SK-N-SH (cell line): ENCODE data around the gene SFMBT2. TPM values are rescaled to one million over a fixed set of nuclear protein-coding genes. Genes with fewer than 3 reads are reported as not detected.

ENCODE experiments used
- CTCF ChIA-PET: fragments of 300-600, 350-600 bp; formaldehyde crosslinking; extraction: SDS; loops from one replicate; lab custom pipeline; 2021; lab: Yijun Ruan, JAX
- POLR2A ChIA-PET: fragments of 350-600 bp; sonication (Branson Sonifier 250); formaldehyde crosslinking; extraction: SDS; loops from one replicate; lab custom pipeline; 2020; ENCODE audit warnings: antibody characterized with exemption, inconsistent platforms; lab: Yijun Ruan, JAX
- DNase-seq: peaks from one replicate; pipeline ENCODE4 v3.0.0; 2012
- H2AFZ ChIP-seq: fragments of 200-600 bp; sonication (generic); 2 replicates; pipeline ENCODE4 v1.8.1; 2016; ENCODE audit warnings: antibody characterized with exemption, mild to moderate bottlenecking, low read depth
- H3F3A ChIP-seq: fragments of 200-600 bp; sonication (generic); replicated peaks from 2 replicates; pipeline ENCODE3; 2016; ENCODE audit warnings: antibody characterized with exemption, mild to moderate bottlenecking; ENCODE audit not compliant: insufficient read depth
- H3K27ac ChIP-seq, 2 experiments: fragments of 200-500 bp in 1 of 2; fragments of 200-600 bp in 1 of 2; sonication (Bioruptor generic) in 1 of 2; sonication (generic), shearing (Covaris generic) in 1 of 2; 2 replicates each; pipeline versions ENCODE4 v1.5.1 to v1.6.1; 2014 to 2016; ENCODE audit warnings: low read depth in 2 of 2, inconsistent platforms in 1 of 2, low read length in 1 of 2, mild to moderate bottlenecking in 1 of 2, mixed read lengths in 1 of 2
- H3K27me3 ChIP-seq: fragments of 200-600 bp; sonication (generic), shearing (Covaris generic); 2 replicates; pipeline ENCODE4 v1.6.1; 2016; ENCODE audit warnings: mixed run types; ENCODE audit not compliant: insufficient read depth
- H3K36me3 ChIP-seq, 2 experiments: fragments of 200-500 bp in 1 of 2; fragments of 200-600 bp in 1 of 2; sonication (Bioruptor generic) in 1 of 2; sonication (generic) in 1 of 2; replicated peaks in 1 of 2; 2 replicates each; pipeline versions ENCODE3 to v1.5.1; 2014 to 2016; ENCODE audit warnings: low read length in 1 of 2, mild to moderate bottlenecking in 1 of 2; ENCODE audit not compliant: insufficient read depth in 2 of 2, control insufficient read depth in 1 of 2
- H3K4me1 ChIP-seq, 2 experiments: fragments of 200-500 bp in 1 of 2; fragments of 200-600 bp in 1 of 2; sonication (Bioruptor generic) in 1 of 2; sonication (generic), shearing (Covaris generic) in 1 of 2; 2 replicates each; pipeline versions ENCODE4 v1.5.1 to v1.6.1; 2014 to 2016; ENCODE audit warnings: low read depth in 1 of 2, low read length in 1 of 2, mixed run types in 1 of 2; ENCODE audit not compliant: insufficient read depth in 2 of 2, control insufficient read depth in 1 of 2
- H3K4me2 ChIP-seq: fragments of 200-600 bp; sonication (generic), shearing (Covaris generic); 2 replicates; pipeline ENCODE4 v1.6.1; 2017; ENCODE audit warnings: mixed run types
- H3K4me3 ChIP-seq, 2 experiments: fragments of 200-500 bp in 1 of 2; fragments of 200-600 bp in 1 of 2; sonication (Bioruptor generic) in 1 of 2; sonication (generic), shearing (Covaris generic) in 1 of 2; 2 replicates each; pipeline versions ENCODE4 v1.5.1 to v1.8.1; 2014 to 2016; ENCODE audit warnings: low read depth in 2 of 2, inconsistent platforms in 1 of 2, low read length in 1 of 2, mild to moderate bottlenecking in 1 of 2, mixed read lengths in 1 of 2, moderate library complexity in 1 of 2
- H3K79me2 ChIP-seq: fragments of 200-600 bp; sonication (generic); 2 replicates; pipeline ENCODE4 v1.8.1; 2017; ENCODE audit warnings: mild to moderate bottlenecking; ENCODE audit not compliant: insufficient read depth
- H3K9ac ChIP-seq: fragments of 200-600 bp; sonication (generic); 2 replicates; pipeline ENCODE4 v1.6.1; 2017; ENCODE audit warnings: mixed run types
- H3K9me2 ChIP-seq: fragments of 200-600 bp; sonication (generic); 2 replicates; pipeline ENCODE4 v1.6.1; 2017; ENCODE audit warnings: mixed run types
- H3K9me3 ChIP-seq: fragments of 200-600 bp; sonication (generic); 2 replicates; pipeline ENCODE4 v1.6.1; 2017; ENCODE audit warnings: mixed run types, mild to moderate bottlenecking, moderate library complexity
- H4K20me1 ChIP-seq: fragments of 200-600 bp; sonication (generic); 2 replicates; pipeline ENCODE4 v1.6.1; 2017; ENCODE audit warnings: mild to moderate bottlenecking, mixed run types; ENCODE audit not compliant: insufficient read depth
- CHD2 ChIP-seq: fragments of 150-350 bp; IDR thresholded peaks from 2 replicates; pipeline ENCODE4 v1.6.1; 2018; ENCODE audit warnings: low read length; ENCODE audit not compliant: partially characterized antibody
- EP300 ChIP-seq, 2 experiments: IDR thresholded peaks; 2 replicates each; pipeline versions ENCODE4 v1.4.0 to v1.6.1; 2012; ENCODE audit warnings: borderline replicate concordance in 1 of 2, low read depth in 1 of 2, low read length in 1 of 2
- EZH2phosphoT487 ChIP-seq: fragments of 200-600 bp; sonication (generic); IDR thresholded peaks from 2 replicates; pipeline ENCODE4 v1.6.1; 2017; ENCODE audit warnings: low read depth, mixed run types, mild to moderate bottlenecking, antibody characterized with exemption, moderate library complexity, borderline replicate concordance
- FOSL2 ChIP-seq: IDR thresholded peaks from 2 replicates; pipeline ENCODE4 v1.4.0; 2012; ENCODE audit warnings: low read depth, mild to moderate bottlenecking, moderate library complexity, borderline replicate concordance
- FOXJ3 ChIP-seq: sonication (generic); formaldehyde crosslinking; IDR thresholded peaks from 2 replicates; pipeline ENCODE4 v1.5.1; 2020; ENCODE audit warnings: mild to moderate bottlenecking, missing genetic modification reagents
- FOXM1 ChIP-seq: IDR thresholded peaks from 2 replicates; pipeline ENCODE4 v1.4.0; 2012; ENCODE audit warnings: low read depth, mild to moderate bottlenecking
- GATA2 ChIP-seq: sonication (generic); formaldehyde crosslinking; IDR thresholded peaks from 2 replicates; pipeline ENCODE4 v1.5.0; 2020; ENCODE audit warnings: mild to moderate bottlenecking, missing genetic modification reagents
- JUND ChIP-seq: IDR thresholded peaks from 2 replicates; pipeline ENCODE4 v1.4.0; 2012
- NRF1 ChIP-seq: IDR thresholded peaks from 2 replicates; pipeline ENCODE4 v1.6.1; 2012; ENCODE audit warnings: low read depth, mild to moderate bottlenecking, low read length
- RAD21 ChIP-seq: IDR thresholded peaks from 2 replicates; pipeline ENCODE4 v1.6.1; 2012; ENCODE audit warnings: mild to moderate bottlenecking, low read length
- RCOR1 ChIP-seq: fragments of 150-350 bp; IDR thresholded peaks from 2 replicates; pipeline ENCODE4 v1.6.1; 2017; ENCODE audit warnings: antibody characterized with exemption, low read length
- TAF1 ChIP-seq: IDR thresholded peaks from 2 replicates; pipeline ENCODE4 v1.6.1; 2012; ENCODE audit warnings: low read depth, mild to moderate bottlenecking, low read length, moderate library complexity, borderline replicate concordance
- WGBS: methylation state at CpG from one replicate; pipeline ENCODE4 v1.1.6; 2017; ENCODE audit warnings: low lambda C conversion rate; 5-methylcytosine and 5-hydroxymethylcytosine counted together
- polyA plus RNA-seq, 3 experiments: library from polyadenylated mRNA; depleted of rRNA; stranded (reverse); fragments of >200 nt; gene quantifications; 2 replicates each; pipeline ENCODE4 v1.2.3, GENCODE V29; 2012
- TF ChIP-seq, protein P1 (sequence below): fragments of 150-350 bp; IDR thresholded peaks from 2 replicates; pipeline ENCODE4 v1.6.1; 2016; ENCODE audit warnings: mild to moderate bottlenecking, low read depth, low read length
- TF ChIP-seq, protein P2 (sequence below): IDR thresholded peaks from 2 replicates; pipeline ENCODE4 v1.6.1; 2012; ENCODE audit warnings: mild to moderate bottlenecking, low read depth, low read length, moderate library complexity

Gene SFMBT2
- polyA plus RNA-seq, 1 of the 3 experiments (the other 2 are of a cell fraction) = 0.20 TPM

DNA sequence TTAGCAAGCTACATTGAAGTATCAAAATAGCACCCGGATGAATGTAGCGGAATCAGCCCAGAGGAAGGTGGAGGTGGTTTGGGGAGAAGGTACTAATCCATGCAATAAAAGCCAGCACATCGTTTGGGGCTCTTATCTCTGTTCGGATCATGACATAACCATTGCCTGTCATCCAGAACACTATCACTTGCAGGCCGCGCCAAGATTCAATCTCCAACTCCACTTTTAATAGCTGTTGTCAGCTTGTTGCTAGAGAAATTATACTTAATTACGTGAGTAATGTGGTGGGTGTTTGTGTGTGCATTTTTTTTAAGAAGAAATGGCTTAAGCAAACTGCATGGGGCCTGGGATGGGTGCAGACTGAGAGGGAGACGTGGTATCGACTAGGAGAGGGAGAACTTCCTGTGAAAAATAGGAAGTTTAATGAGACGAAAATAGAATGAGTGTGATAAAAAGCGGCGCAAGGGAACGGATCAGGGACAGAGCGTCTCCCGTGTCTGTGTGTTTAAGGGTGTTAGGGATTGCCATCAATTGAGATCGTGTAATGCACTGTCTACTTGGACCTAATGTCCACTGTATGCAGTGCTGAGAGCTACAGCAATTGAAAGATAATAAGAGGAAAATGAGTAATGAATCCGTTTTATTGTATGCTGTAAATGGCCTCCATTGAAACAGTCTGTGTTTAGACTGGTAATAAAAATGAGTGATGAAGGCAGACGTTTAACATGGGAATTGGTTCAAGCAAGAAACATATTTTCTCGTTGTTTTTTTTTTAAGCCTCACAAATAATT, 27.6 kb upstream of the SFMBT2 start:
- WGBS = 18% methylated on average over 19 of the region's 19 CpGs
- H2AFZ ChIP-seq = no peak overlapping the region
- H3K9me3 ChIP-seq = no peaks in the 10 kb centered on the region
- CTCF ChIA-PET = interaction anchor here (1.9 to 2.6 kb wide), 4 partner anchors 22 to 519 kb away, joined by 5 to 8 read pairs (median 8); no protein-coding TSS in a partner anchor
- POLR2A ChIA-PET = no interaction called here
- H3K27me3 ChIP-seq = no peaks in the 10 kb centered on the region
- TF ChIP-seq JUND (no peak), NRF1 (no peak), CHD2 (peak; percentile 6), FOSL2 (no peak), GATA2 (CRISPR knock-in tag) (peak; percentile 94), TAF1 (no peak), EP300 (IDR thresholded peaks at IDR 0.05; ENCODE audit: borderline replicate concordance in 1 of 2, low read depth in 1 of 2, low read length in 1 of 2) (peak in 1 of 2 experiments; percentile 78; a peak in 1 of 4 replicates), RAD21 (no peak), FOXM1 (no peak), EZH2phosphoT487 (no peak), FOXJ3 (CRISPR knock-in tag) (0 out of 2 replicates have a peak, but pooled peaks have one; percentile 42), RCOR1 (peak; percentile 88)
- TF ChIP-seq, protein P1, sequence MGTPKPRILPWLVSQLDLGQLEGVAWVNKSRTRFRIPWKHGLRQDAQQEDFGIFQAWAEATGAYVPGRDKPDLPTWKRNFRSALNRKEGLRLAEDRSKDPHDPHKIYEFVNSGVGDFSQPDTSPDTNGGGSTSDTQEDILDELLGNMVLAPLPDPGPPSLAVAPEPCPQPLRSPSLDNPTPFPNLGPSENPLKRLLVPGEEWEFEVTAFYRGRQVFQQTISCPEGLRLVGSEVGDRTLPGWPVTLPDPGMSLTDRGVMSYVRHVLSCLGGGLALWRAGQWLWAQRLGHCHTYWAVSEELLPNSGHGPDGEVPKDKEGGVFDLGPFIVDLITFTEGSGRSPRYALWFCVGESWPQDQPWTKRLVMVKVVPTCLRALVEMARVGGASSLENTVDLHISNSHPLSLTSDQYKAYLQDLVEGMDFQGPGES = no peak
- TF ChIP-seq, protein P2, sequence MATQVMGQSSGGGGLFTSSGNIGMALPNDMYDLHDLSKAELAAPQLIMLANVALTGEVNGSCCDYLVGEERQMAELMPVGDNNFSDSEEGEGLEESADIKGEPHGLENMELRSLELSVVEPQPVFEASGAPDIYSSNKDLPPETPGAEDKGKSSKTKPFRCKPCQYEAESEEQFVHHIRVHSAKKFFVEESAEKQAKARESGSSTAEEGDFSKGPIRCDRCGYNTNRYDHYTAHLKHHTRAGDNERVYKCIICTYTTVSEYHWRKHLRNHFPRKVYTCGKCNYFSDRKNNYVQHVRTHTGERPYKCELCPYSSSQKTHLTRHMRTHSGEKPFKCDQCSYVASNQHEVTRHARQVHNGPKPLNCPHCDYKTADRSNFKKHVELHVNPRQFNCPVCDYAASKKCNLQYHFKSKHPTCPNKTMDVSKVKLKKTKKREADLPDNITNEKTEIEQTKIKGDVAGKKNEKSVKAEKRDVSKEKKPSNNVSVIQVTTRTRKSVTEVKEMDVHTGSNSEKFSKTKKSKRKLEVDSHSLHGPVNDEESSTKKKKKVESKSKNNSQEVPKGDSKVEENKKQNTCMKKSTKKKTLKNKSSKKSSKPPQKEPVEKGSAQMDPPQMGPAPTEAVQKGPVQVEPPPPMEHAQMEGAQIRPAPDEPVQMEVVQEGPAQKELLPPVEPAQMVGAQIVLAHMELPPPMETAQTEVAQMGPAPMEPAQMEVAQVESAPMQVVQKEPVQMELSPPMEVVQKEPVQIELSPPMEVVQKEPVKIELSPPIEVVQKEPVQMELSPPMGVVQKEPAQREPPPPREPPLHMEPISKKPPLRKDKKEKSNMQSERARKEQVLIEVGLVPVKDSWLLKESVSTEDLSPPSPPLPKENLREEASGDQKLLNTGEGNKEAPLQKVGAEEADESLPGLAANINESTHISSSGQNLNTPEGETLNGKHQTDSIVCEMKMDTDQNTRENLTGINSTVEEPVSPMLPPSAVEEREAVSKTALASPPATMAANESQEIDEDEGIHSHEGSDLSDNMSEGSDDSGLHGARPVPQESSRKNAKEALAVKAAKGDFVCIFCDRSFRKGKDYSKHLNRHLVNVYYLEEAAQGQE = no peak
- H4K20me1 ChIP-seq = no peaks in the 10 kb centered on the region
- H3K27ac ChIP-seq = no peak overlapping the region
- peak overlapping the region in 1 of 2 experiments; percentile 21; a peak in 1 of 4 replicates for H3K4me3 ChIP-seq
- peaks cover 0 to 7% of the 10 kb centered on the region in 2 experiments; a peak in 1 of 4 replicates for H3K4me1 ChIP-seq
- DNase-seq = peak; percentile 52
- H3K79me2 ChIP-seq = no peaks in the 10 kb centered on the region
- no peaks in the 10 kb centered on the region for H3F3A ChIP-seq
- no peaks in the 10 kb centered on the region for H3K9me2 ChIP-seq
- H3K36me3 ChIP-seq = no peaks in the 10 kb centered on the region
- H3K4me2 ChIP-seq = no peak overlapping the region
- H3K9ac ChIP-seq = no peak overlapping the region
